ENCODE data around the gene DDX10.

- TF ChIP-seq CTCF (IDR thresholded peaks at IDR 0.05) (no peak), POLR2A (IDR thresholded peaks at IDR 0.05) (no peak)
Observed at GRCh38 chr11:108902027-108902469, 237.2 kb downstream of the DDX10 start.

All from adrenal gland (tissue), 5 donors.